Measurements from ENCODE around the gene RAPGEF6.
A peak's percentile ranks its signal among the peaks of the same experiment; 100 is the strongest.
"Not testable (repeated sequence)": the region's sequence is repeated elsewhere in the genome, so short reads cannot be mapped to it uniquely, and the experiment has no call there.

The RAPGEF6 gene

DNA sequence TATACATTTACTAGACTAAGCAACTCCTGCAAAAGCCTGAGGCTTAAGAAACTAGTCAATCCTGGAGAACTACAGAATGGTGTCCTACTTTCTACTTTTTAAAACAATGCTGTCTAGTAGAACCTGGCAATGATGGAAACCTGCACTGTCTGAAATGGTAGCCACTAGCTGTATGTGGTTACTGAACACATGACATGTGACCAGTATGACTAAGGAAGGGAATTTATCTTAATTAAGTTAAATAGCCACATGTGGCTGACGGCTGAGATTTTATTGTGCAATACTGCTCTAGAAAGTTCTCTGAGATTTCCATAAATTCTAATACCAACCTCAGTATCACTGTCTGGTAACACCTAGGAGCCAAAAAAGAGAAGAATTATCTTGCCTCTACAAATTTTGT is 44.9 kb upstream of the RAPGEF6 start:
- DNase-seq (ENCODE audit: low read depth), result peak; percentile 77
- no peak overlapping the region for H3K4me3 ChIP-seq (ENCODE audit: low read depth, low read length)
- TF ChIP-seq, protein P1, sequence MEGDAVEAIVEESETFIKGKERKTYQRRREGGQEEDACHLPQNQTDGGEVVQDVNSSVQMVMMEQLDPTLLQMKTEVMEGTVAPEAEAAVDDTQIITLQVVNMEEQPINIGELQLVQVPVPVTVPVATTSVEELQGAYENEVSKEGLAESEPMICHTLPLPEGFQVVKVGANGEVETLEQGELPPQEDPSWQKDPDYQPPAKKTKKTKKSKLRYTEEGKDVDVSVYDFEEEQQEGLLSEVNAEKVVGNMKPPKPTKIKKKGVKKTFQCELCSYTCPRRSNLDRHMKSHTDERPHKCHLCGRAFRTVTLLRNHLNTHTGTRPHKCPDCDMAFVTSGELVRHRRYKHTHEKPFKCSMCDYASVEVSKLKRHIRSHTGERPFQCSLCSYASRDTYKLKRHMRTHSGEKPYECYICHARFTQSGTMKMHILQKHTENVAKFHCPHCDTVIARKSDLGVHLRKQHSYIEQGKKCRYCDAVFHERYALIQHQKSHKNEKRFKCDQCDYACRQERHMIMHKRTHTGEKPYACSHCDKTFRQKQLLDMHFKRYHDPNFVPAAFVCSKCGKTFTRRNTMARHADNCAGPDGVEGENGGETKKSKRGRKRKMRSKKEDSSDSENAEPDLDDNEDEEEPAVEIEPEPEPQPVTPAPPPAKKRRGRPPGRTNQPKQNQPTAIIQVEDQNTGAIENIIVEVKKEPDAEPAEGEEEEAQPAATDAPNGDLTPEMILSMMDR (conservative IDR thresholded peaks at IDR 0.05; ENCODE audit: low read depth, low read length), result no peak

DNA sequence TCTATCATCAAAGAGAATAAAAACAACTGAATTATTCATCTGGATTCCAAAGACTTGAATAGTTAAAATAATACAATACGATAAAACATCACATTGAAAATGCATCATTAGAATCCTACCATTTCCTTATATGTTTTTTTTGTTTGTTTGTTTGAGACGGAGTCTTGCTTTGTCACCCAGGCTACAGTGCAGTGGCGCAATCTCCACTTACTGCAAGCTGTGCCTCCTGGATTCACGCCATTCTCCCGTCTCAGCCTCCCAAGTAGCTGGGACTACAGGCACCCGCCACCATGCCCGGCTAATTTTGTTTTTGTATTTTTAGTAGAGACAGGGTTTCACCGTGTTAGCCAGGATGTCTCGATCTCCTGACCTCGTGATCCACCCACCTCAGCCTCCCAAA is 43.2 kb upstream of the RAPGEF6 start:
- H3K4me3 ChIP-seq (ENCODE audit: low read depth, low read length), result not testable (repeated sequence)
- peak; percentile 36 for DNase-seq (ENCODE audit: low read depth)

DNA sequence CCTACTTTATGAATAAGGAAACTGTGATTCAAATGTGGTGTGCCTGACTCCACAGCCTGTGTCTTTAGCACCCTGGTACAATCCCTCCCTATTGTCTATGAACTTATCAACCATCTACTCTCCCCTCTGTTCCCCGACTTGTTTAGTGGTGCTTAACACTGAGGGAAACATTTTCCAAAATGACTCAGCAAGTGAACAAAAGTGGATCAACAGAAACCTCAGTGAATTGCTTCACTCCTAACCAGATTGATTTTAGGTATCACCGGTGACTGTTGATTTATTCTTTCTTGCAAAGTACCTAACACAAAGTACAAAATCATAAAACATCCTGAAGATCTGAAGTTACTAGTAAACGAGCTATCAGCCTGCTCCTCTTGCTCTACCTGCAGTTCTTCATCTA is 42.1 kb upstream of the RAPGEF6 start:
- TF ChIP-seq, protein P1 (conservative IDR thresholded peaks at IDR 0.05; ENCODE audit: low read depth, low read length), result no peak
- H3K4me3 ChIP-seq (ENCODE audit: low read depth, low read length), result no peak overlapping the region
- no peak for DNase-seq (ENCODE audit: low read depth)

DNA sequence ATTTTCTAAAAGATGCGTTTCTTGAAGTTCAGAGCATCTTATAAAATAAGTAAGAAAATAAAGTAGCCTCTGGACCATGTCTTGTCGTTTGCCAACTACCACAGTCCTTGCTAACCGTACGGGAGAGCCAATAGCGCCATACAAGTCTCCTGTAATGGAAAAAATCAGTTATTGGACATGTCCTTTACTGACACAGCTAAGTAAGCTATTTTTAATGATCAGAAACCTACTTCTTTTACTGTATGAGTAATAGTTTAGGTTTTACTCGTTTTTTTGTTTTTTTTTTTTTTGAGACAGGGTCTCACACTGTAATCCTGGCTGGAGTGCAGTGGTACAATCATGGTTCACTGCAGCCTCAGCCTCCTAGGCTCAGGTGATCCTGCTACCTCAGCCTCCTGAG is 37.7 kb upstream of the RAPGEF6 start:
- TF ChIP-seq, protein P1 (conservative IDR thresholded peaks at IDR 0.05; ENCODE audit: low read depth, low read length), result no peak
- no peak for DNase-seq (ENCODE audit: low read depth)
- no peak overlapping the region for H3K4me3 ChIP-seq (ENCODE audit: low read depth, low read length)

DNA sequence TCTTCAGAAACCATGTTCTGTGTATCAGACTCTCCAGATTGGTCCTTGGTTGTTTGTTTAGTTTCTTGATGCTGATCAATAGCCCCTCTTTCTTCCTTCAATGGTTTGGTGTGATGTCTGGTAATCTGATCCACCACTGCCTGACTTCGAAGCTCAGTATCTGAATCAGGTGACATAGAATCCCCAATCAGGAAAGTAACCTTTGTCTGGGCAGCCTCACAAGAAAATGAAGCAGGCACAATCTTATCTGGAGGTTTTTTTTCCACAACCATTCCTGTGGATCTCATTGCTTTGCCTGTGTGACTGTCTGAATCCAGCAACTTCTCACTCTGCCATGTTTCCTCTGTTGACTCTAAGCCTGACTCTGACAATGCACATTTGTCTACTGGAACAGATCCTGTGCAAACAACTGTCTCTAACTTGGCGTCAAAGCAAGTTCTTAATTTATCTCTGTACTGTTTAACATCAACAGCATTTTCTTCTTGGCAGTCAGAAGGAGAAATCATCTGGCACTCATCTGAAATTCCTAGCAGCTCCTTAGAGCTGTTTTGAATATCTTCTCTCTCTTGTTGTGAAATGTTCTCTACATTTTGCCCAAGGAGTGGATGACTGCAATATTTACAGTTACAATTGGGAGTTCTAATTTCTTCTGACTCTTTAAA is 37.1 kb upstream of the RAPGEF6 start:
- DNase-seq (ENCODE audit: low read depth), result peak; percentile 96
- no peak overlapping the region for H3K4me3 ChIP-seq (ENCODE audit: low read depth, low read length)
- TF ChIP-seq, protein P1 (conservative IDR thresholded peaks at IDR 0.05; ENCODE audit: low read depth, low read length), result no peak

DNA sequence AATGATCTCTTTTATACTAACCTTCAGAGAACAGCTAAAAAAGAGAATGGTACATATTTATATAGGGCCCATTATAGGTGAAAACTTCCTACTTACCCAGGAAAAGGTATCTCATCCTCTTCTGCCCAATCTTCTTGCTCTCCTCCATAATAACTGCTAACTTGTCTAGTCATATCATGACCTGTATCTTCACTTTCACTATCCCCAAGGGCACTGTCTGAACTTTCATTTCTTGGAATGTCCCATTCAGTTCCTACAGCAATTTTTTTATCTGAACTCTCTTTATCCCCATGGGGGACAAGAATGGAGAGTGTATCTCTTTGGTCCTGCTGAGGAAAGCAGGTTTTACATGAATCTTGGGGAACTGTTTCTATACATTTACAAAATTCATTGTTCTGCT is 36.4 kb upstream of the RAPGEF6 start:
- TF ChIP-seq, protein P1 (conservative IDR thresholded peaks at IDR 0.05; ENCODE audit: low read depth, low read length), result no peak
- H3K4me3 ChIP-seq (ENCODE audit: low read depth, low read length), result no peak overlapping the region
- peak; percentile 62 for DNase-seq (ENCODE audit: low read depth)

DNA sequence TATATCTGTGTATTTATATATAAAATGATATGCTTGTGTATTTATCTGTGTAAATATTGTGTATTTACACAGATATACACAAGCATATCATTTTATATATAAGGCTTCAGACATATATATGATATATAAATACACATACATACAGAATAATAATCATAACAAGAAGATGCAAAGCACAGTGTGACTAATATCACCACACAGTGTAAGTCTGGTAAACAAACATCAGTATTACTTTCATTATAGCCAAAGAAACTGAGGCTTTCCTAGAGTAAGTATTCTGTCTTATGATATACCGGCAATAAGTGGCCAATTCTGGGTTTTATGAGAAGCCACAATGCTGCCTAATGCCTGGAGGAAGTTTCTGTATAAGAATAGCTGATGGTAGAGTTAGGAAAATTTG is 29.9 kb upstream of the RAPGEF6 start:
- no peak for DNase-seq (ENCODE audit: low read depth)
- H3K4me3 ChIP-seq (ENCODE audit: low read depth, low read length), result no peak overlapping the region
- TF ChIP-seq, protein P1 (conservative IDR thresholded peaks at IDR 0.05; ENCODE audit: low read depth, low read length), result no peak
